Uterus (tissue), 2 donors: ENCODE results near the gene LDLRAD4.

Experiments
- POLR2A ChIP-seq, 2 donors: fragments of 450-650 bp; IDR thresholded peaks; one replicate each; pipeline ENCODE4 v1.6.1; 2016; ENCODE audit warnings: antibody characterized with exemption in 2 of 2, mild to moderate bottlenecking in 1 of 2, moderate library complexity in 1 of 2
- TF ChIP-seq, protein P1 (sequence below), 4 experiments: fragments of 200-600 bp in 2 of 4; fragments of 450-650 bp in 2 of 4; sonication (generic) in 2 of 4; IDR thresholded peaks; one replicate each; pipeline ENCODE4 v1.5.1; 2016 to 2019; ENCODE audit warnings: antibody characterized with exemption in 4 of 4, mild to moderate bottlenecking in 2 of 4, moderate library complexity in 1 of 4

DNA sequence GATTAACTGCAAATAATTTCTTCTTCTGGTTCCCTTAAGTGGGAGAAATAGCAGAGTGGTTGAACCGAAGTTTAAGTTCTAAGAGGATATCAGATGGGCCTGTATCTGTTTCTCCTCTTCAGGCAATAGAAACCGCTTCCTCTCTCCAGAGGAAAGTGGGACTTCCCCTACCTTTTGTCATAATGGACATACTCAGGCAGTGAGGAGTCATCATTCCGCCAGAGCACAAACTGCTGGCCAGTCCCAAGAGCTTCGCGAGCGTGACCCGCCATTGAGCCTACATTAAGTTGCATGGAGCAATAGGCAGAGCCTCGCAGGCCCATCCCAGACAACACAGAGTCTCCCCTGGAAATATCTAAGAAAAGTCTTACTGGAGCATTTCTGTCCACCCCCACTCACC, 158.9 kb downstream of the LDLRAD4 start:
- TF ChIP-seq POLR2A (IDR thresholded peaks at IDR 0.05), result no peak
- TF ChIP-seq, protein P1, sequence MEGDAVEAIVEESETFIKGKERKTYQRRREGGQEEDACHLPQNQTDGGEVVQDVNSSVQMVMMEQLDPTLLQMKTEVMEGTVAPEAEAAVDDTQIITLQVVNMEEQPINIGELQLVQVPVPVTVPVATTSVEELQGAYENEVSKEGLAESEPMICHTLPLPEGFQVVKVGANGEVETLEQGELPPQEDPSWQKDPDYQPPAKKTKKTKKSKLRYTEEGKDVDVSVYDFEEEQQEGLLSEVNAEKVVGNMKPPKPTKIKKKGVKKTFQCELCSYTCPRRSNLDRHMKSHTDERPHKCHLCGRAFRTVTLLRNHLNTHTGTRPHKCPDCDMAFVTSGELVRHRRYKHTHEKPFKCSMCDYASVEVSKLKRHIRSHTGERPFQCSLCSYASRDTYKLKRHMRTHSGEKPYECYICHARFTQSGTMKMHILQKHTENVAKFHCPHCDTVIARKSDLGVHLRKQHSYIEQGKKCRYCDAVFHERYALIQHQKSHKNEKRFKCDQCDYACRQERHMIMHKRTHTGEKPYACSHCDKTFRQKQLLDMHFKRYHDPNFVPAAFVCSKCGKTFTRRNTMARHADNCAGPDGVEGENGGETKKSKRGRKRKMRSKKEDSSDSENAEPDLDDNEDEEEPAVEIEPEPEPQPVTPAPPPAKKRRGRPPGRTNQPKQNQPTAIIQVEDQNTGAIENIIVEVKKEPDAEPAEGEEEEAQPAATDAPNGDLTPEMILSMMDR (IDR thresholded peaks at IDR 0.05), result no peak
